Thyroid gland (tissue), 4 donors: ENCODE results near the gene MARK4.

ENCODE experiments used
- CTCF ChIP-seq, 6 experiments: fragments of 200-600 bp in 3 of 6; fragments of 450-650 bp in 3 of 6; sonication (generic) in 3 of 6; IDR thresholded peaks; one replicate each; pipeline ENCODE4 v1.5.1; 2016 to 2019; ENCODE audit warnings: antibody characterized with exemption in 6 of 6, mild to moderate bottlenecking in 2 of 6, inconsistent platforms in 1 of 6, moderate library complexity in 1 of 6
- POLR2A ChIP-seq, 2 donors: fragments of 450-650 bp; IDR thresholded peaks; one replicate each; pipeline ENCODE4 v1.6.1; 2017; ENCODE audit warnings: antibody characterized with exemption in 2 of 2, mild to moderate bottlenecking in 2 of 2, moderate library complexity in 1 of 2

DNA sequence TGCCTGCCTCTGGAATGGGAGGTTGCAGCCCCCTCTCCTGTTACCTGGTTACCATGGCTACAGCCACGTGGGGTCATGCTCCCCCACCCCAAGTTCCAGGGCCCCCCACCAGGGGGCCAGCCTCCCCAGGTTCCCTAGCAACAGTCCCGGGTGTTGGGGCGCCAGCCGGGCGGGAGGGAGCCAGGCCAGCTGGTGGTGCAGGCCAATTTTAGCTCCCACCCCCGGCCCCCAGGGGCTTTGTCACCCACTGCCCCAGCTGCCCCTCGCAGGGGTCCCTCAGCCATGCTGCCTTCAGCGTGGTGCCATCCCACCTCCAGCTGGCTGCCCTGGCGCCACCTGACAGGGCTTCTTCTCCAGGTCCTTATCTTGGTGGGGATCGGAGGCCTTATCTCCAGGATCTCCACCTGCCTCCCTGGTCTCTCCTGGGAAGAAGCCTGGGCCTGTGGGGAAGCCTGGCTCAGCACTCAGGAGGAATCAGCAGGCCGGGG, 3.0 kb downstream of the MARK4 start:
- TF ChIP-seq POLR2A (IDR thresholded peaks at IDR 0.05) (no peak), CTCF (IDR thresholded peaks at IDR 0.05) (no peak)
